ENCODE measurements around the gene PLA2R1.

PLA2R1 gene

DNA sequence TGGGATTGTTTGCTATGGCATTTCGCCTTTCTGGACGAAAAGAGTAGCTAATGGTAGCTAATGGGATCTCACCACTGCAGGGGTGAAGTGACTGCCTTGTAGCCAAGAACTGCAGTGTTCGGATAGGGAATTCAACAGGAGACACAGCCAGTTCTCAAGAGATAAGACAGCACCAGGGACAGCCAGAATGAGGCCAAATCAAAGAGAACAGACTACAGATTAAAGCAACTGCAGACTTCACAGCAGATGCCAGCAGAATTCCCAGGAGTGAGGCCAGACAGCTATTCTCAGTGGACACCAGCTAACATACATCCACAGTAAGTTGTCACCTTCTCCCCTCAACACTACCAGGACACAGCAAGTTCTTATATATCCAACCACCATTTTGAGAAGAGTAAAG, 124.0 kb downstream of the PLA2R1 start:
- DNase-seq (ENCODE audit: low read depth in 4 of 4, low spot score in 1 of 4): no peak

GRCh38 chr2:159936471-159936870, 125.9 kb downstream of the PLA2R1 start:
- DNase-seq (ENCODE audit: low read depth in 4 of 4, low spot score in 1 of 4): no peak

GRCh38 chr2:159933727-159934049, 128.7 kb downstream of the PLA2R1 start:
- no peak for DNase-seq (ENCODE audit: low read depth in 4 of 4, low spot score in 1 of 4)

DNA sequence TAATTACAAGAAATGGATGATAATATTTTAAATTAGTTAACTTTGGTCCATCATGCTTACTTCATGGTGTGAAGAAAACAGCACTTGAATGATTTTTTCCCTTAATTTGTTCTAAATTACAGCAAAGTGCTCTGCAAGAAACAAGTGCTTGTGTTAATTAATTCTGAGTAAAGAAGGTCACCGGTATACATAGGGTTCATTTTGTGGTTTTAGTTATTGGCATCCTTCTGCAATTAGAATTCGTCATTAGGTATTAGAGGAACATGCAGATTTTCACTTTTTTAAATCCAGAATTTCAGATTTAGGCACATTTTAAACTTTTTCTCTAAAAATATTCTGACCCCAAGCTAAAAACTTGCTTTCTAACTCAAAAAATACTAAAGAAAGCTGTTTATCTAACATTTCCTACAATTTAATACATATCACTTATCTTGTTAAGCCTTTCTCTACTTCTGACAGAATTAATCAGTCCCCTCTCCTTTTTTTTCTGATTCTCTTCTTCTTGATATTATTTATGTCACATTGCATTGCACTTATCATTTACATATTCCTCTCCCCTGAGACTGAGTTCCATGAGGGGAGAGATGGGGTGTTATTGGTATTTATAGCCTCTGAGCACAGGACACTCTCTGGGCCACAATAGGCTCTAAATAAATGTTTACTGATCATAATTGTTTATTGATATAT, 129.2 kb downstream of the PLA2R1 start:
- no peak for DNase-seq (ENCODE audit: low read depth in 4 of 4, low spot score in 1 of 4)

DNA sequence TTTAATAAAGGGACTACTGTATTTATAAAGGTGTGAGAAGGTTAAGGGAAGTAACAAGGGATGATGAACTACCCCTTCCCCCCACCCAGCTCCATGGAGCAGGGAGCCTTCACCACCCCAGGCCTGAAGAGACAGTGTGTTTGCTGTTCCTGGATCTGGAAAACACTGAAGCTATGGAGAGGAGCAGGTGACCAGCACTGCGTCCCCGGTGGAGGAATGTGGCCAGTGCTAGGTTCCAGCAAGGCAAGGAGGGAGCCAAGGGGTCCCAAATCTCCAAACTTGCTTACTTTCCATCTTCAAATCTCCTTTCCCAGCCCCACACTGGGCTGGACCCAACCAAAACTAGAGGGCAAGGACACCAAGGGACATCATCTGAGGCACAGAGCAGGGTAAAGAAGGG, 135.7 kb downstream of the PLA2R1 start:
- no peak for DNase-seq (ENCODE audit: low read depth in 4 of 4, low spot score in 1 of 4)

- DNase-seq (ENCODE audit: low read depth in 4 of 4, low spot score in 1 of 4): no peak
Observed at GRCh38 chr2:159925975-159926374, 136.4 kb downstream of the PLA2R1 start.

GRCh38 chr2:159922563-159922962, 139.9 kb downstream of the PLA2R1 start:
- no peak for DNase-seq (ENCODE audit: low read depth in 4 of 4, low spot score in 1 of 4)

DNA sequence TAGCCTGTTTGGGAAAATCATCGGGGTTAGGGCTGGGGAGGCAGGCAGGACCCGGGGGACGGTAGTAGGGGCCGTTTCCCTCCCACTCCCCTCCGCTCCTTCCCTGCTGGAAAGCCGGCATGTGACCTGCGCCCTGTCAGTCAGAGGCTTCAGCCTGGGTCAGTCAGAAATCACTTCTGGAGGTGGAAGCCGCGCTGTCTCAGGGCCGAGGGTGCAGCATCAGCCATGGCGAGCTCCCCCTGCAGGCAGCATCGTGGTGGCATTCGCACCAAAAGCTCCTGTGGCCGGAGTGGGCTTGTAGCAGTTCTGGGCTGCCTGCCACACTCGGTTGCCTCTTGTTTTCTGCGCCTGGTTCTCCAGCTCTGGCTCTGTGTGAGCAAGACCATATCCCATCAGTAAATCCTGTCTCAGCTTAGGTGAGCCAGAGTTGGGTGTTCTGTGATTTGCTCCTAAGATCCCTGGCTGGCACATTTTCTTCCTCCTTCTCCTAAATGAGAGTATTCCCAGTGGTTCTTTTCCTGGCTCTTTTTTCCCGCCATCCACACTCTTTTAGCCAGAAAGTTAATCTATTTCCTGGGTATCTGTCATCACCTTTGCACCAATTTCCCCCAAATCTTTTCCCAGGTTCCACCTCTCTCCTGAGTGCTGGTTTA, 140.5 kb downstream of the PLA2R1 start:
- DNase-seq (ENCODE audit: low read depth in 4 of 4, low spot score in 1 of 4): peak; percentile 46 to 77 (median 67)

GRCh38 chr2:159916511-159916910, 145.9 kb downstream of the PLA2R1 start:
- DNase-seq (ENCODE audit: low read depth in 4 of 4, low spot score in 1 of 4): no peak

- no peak for DNase-seq (ENCODE audit: low read depth in 4 of 4, low spot score in 1 of 4)
Observed at GRCh38 chr2:159913900-159914299, 148.5 kb downstream of the PLA2R1 start.

DNA sequence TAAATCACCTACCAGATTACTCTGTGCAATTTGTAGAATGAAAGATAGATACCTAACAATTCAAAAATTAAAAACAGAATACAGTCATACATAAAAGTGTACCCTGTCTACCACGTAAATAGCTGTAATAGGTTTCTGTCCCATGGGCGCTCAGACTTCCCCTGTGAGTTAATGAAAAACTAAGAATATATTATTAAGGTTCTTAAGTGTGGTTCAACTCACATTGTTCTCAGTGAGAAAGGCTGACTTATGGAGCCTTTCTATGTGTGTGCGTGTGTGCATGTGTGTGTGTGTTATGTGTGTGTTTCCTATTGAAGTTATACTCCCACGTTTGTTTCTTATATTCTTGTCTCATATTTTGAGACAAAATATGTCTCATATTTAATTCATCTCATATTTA, 149.8 kb downstream of the PLA2R1 start:
- no peak for DNase-seq (ENCODE audit: low read depth in 4 of 4, low spot score in 1 of 4)

GRCh38 chr2:159910951-159911350, 151.5 kb downstream of the PLA2R1 start:
- no peak for DNase-seq (ENCODE audit: low read depth in 4 of 4, low spot score in 1 of 4)

DNA sequence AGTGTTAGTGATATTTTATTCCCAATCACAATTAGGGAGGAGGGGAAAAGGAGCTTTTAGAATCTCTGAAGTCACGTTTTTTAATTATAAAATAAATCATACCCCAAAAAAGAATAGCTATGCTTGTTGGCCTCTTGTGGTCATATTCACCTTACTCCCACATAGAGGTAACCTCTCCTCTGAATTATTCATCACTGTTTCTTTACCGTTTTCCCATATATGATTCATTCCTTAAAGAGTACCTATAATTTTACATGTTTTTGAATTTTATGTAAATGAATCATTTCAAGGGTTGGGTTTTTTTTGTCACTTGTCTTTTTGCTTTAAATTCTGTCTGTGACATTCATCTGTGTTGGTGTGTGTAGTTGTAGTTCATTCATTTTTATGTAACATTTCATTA, 153.8 kb downstream of the PLA2R1 start:
- DNase-seq (ENCODE audit: low read depth in 4 of 4, low spot score in 1 of 4): no peak

- no peak for DNase-seq (ENCODE audit: low read depth in 4 of 4, low spot score in 1 of 4)
Observed at GRCh38 chr2:159907909-159908308, 154.5 kb downstream of the PLA2R1 start.

DNA sequence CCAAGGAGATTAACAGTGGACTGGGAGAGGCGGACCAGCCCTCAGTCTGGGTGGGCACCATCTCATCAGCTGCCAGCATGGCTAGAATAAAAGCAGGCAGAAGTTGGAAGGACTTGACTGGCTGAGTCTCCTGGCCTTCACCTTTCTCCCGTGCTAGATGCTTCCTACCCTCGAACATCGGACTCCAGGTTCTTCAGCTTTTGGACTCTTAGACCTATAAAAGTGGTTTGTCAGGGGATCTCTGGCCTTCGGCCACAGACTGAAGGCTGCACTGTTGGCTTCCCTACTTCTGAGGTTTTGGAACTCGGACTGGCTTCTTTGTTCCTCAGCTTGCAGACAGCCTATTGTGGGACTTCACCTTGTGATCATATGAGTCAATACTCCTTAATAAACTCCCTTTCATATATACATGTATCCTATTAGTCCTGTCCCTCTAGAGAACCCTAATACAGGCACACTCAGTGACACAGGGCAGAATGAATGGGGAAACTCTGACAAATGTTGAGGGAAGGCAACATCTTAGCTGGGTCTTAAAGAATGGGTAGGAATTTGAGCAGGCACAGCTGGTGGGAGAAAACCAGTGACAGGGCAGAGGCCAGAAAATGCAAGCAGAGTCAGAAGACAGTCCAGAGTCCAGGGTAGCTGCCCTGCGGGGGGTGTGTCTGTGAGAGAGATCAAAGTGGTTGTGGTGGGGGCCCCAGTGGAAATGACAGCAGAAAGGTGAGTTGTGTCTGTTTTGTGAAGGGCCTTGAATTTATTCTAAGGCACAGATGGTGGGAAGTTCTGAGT, 156.3 kb downstream of the PLA2R1 start:
- DNase-seq (ENCODE audit: low read depth in 4 of 4, low spot score in 1 of 4): no peak

DNA sequence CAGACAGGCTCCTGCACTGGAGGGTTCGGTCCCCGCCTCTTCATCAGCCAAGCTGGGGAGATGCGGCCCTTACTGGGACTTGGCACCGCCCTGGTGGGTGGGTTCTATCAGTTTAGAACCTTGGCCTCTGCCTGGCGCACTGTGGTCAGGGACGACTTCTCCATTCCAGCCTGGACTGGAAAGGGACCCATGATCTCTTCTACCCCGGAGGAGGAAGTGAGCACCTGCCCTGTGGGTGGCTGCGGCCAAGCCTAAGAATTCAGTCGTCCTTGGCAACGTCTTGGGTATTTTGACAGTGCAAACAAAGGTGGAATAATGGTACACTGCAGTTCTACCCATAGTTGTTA, 157.5 kb downstream of the PLA2R1 start:
- no peak for DNase-seq (ENCODE audit: low read depth in 4 of 4, low spot score in 1 of 4)

DNA sequence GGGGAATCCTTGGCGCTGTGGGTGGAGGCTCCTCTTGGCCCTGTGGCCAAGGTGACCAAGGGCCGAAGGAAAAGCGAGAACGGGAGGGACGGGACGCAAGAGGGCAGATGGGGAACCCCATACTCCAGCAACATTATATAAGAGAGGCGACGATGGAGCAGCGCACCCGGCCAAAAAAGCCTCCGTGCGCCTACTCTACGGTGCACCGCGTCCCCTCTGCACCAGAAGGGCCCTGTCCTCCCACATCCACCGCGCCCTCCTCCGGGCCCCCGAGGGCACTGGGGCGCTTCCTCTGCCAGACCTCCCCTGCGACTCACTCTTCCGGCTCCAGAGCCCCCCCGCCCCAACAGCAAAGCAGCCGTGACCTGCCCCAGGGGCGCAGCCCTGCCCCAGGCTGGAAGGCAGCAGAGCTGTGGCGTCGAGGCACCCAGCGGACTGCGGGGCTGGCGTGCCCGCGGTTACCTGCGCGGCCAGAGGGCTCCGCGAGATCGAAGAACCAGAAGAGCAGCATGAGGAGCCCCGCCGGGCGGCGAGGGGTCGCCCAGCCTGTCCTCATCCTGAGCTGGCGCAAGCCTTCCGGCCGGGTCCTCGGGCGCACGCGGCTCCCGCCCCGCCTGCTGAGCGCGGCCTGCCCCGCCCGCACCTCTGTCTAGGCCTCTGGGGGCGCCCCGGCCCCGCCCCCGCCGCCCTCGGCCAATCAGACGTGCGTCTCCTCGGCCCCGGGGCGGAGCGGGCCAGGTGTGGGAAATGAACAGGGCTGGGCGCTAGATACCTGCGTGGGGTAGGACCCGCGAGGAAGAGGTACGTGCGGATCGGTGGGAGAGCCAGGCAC, 158.1 kb downstream of the PLA2R1 start, which contains the start of gene LY75:
TSS of gene LY75 (minus strand) at position 630 of the 832 bp plus-strand sequence.
- peak; percentile 45 to 75 (median 60) for DNase-seq (ENCODE audit: low read depth in 4 of 4, low spot score in 1 of 4)

DNA sequence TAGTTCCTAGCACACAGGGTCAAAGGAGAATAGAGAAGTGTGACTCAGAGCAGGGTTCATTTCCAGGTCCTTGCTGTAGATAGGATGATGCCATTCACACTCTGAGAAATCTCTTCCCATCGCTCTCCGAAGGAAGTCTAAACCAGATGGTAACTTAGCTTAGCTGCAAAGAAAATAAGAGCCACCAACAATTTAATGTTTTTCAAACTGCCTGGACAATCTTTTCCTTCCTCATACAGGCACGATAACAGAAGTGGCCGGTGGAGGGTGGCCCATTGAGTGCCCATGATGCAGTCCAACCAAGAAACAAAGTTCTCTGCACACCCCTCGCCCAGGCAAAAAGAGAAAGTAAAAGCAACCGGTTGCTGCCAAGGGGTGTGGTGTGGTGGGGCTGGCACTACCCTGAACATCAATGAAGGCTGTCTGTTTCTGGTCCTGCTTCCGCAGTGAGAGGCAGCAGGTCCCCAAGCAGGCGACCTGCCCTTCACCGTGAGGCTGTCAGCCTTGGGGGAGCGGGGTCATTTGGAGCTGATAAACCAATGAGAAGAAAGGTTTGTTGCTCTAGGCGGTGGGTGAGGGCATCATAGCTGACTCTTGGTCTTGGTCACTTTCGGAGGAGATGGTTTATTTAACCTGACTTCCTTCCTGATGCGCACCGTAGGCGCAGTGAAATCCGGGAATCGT, 158.8 kb downstream of the PLA2R1 start:
- peak in 2 of 4 experiments; percentile 20 to 25 for DNase-seq (ENCODE audit: low read depth in 4 of 4, low spot score in 1 of 4)

- no peak for DNase-seq (ENCODE audit: low read depth in 4 of 4, low spot score in 1 of 4)
Observed at GRCh38 chr2:159902722-159903121, 159.7 kb downstream of the PLA2R1 start.

GRCh38 chr2:159900343-159900742, 162.1 kb downstream of the PLA2R1 start:
- no peak for DNase-seq (ENCODE audit: low read depth in 4 of 4, low spot score in 1 of 4)

DNA sequence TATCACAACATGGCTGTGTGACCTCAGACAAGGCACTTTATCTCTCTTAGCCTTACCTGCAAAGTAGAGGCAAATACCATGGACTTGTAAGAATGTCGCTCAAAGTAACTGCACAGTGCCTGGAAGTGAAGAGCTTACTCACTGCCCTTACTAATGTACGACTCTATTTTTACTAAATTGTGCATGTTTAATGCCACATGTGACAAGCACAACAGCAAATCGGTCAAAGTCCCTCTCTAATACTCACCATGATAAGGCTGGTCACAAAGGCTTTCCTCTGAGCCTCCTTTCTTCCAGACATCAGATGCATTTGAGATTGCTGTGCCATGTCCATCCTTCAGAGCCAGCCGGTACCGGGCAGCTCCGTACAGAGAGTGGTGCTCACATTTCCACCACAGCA, 164.0 kb downstream of the PLA2R1 start:
- no peak for DNase-seq (ENCODE audit: low read depth in 4 of 4, low spot score in 1 of 4)
